Measurements from ENCODE around the gene CLSTN2.

Gene CLSTN2

GRCh38 chr3:140349938-140350337, 415.0 kb downstream of the CLSTN2 start:
- Histone ChIP-seq H2AK5ac (ENCODE audit: low read depth, low read length) (no peak overlapping the region), H3K27me3 (ENCODE audit: control insufficient read depth in 3 of 3, insufficient read depth in 3 of 3, low read depth in 1 of 3, low read length in 3 of 3) (no peaks in the 10 kb centered on the region), H3K4me3 (ENCODE audit: low read length in 2 of 2) (no peak overlapping the region), H3K36me3 (replicated peaks in 1 of 2; ENCODE audit: control insufficient read depth in 2 of 2, insufficient read depth in 2 of 2, low read length in 2 of 2) (no peaks in the 10 kb centered on the region), H4K91ac (ENCODE audit: low read depth, low read length, poor library complexity) (no peak overlapping the region), H3K4me2 (ENCODE audit: insufficient read depth, low read length, poor library complexity, severe bottlenecking) (no peak overlapping the region), H3K9me3 (replicated peaks in 1 of 2; ENCODE audit: control insufficient read depth in 2 of 2, insufficient read depth in 1 of 2, low read depth in 1 of 2, low read length in 2 of 2) (no peaks in the 10 kb centered on the region), H2BK12ac (ENCODE audit: low read length) (no peak overlapping the region), H3K4ac (ENCODE audit: low read length) (no peak overlapping the region), H3K4me1 (ENCODE audit: control insufficient read depth in 2 of 2, insufficient read depth in 1 of 2, low read depth in 1 of 2, low read length in 2 of 2) (no peaks in the 10 kb centered on the region), H3K23ac (ENCODE audit: low read depth, low read length, poor library complexity) (no peak overlapping the region), H4K8ac (ENCODE audit: low read depth, low read length) (no peak overlapping the region), H2BK5ac (ENCODE audit: low read length) (no peak overlapping the region), H3K14ac (ENCODE audit: low read length) (no peak overlapping the region), H2BK120ac (ENCODE audit: low read depth, low read length) (no peak overlapping the region), H3K79me1 (ENCODE audit: low read depth, low read length) (no peaks in the 10 kb centered on the region), H2BK15ac (ENCODE audit: low read length) (no peak overlapping the region), H3K9ac (ENCODE audit: low read depth, low read length, poor library complexity) (no peak overlapping the region), H3K27ac (replicated peaks; ENCODE audit: low read length) (no peak overlapping the region), H2AFZ (ENCODE audit: low read length) (no peak overlapping the region), H3K18ac (ENCODE audit: low read length) (no peak overlapping the region)
- no peak for DNase-seq (ENCODE audit: low spot score)
- no CpG with 5 or more reads among the region's 4 CpGs for WGBS, 2 donors (ENCODE audit: extremely low coverage in 2 of 2, insufficient read length in 2 of 2, insufficient replicate concordance in 1 of 2)

- DNase-seq (ENCODE audit: low spot score): no peak
- H3K4ac ChIP-seq (ENCODE audit: low read length): no peak overlapping the region
- H2BK5ac ChIP-seq (ENCODE audit: low read length): no peak overlapping the region
- no peaks in the 10 kb centered on the region for H3K4me1 ChIP-seq (ENCODE audit: control insufficient read depth in 2 of 2, insufficient read depth in 1 of 2, low read depth in 1 of 2, low read length in 2 of 2)
- H3K27ac ChIP-seq (replicated peaks; ENCODE audit: low read length): no peak overlapping the region
- no peak overlapping the region for H2AK5ac ChIP-seq (ENCODE audit: low read depth, low read length)
- H3K9me3 ChIP-seq (replicated peaks in 1 of 2; ENCODE audit: control insufficient read depth in 2 of 2, insufficient read depth in 1 of 2, low read depth in 1 of 2, low read length in 2 of 2): no peaks in the 10 kb centered on the region
- no peak overlapping the region for H2BK120ac ChIP-seq (ENCODE audit: low read depth, low read length)
- no peak overlapping the region for H3K4me3 ChIP-seq (ENCODE audit: low read length in 2 of 2)
- H3K36me3 ChIP-seq (replicated peaks in 1 of 2; ENCODE audit: control insufficient read depth in 2 of 2, insufficient read depth in 2 of 2, low read length in 2 of 2): no peaks in the 10 kb centered on the region
- H2BK15ac ChIP-seq (ENCODE audit: low read length): no peak overlapping the region
- no peak overlapping the region for H3K18ac ChIP-seq (ENCODE audit: low read length)
- H3K14ac ChIP-seq (ENCODE audit: low read length): no peak overlapping the region
- H2AFZ ChIP-seq (ENCODE audit: low read length): no peak overlapping the region
- no peaks in the 10 kb centered on the region for H3K79me1 ChIP-seq (ENCODE audit: low read depth, low read length)
- H4K8ac ChIP-seq (ENCODE audit: low read depth, low read length): no peak overlapping the region
- no CpG with 5 or more reads among the region's 3 CpGs for WGBS, 2 donors (ENCODE audit: extremely low coverage in 2 of 2, insufficient read length in 2 of 2, insufficient replicate concordance in 1 of 2)
- no peak overlapping the region for H2BK12ac ChIP-seq (ENCODE audit: low read length)
- no peaks in the 10 kb centered on the region for H3K27me3 ChIP-seq (ENCODE audit: control insufficient read depth in 3 of 3, insufficient read depth in 3 of 3, low read depth in 1 of 3, low read length in 3 of 3)
- no peak overlapping the region for H3K4me2 ChIP-seq (ENCODE audit: insufficient read depth, low read length, poor library complexity, severe bottlenecking)
- H4K91ac ChIP-seq (ENCODE audit: low read depth, low read length, poor library complexity): no peak overlapping the region
- H3K23ac ChIP-seq (ENCODE audit: low read depth, low read length, poor library complexity): no peak overlapping the region
- no peak overlapping the region for H3K9ac ChIP-seq (ENCODE audit: low read depth, low read length, poor library complexity)
Observed at GRCh38 chr3:140351466-140351865, 416.5 kb downstream of the CLSTN2 start.

GRCh38 chr3:140355481-140355880, 420.5 kb downstream of the CLSTN2 start:
- DNase-seq (ENCODE audit: low spot score): no peak
- Histone ChIP-seq H2BK5ac (ENCODE audit: low read length) (no peak overlapping the region), H3K4ac (ENCODE audit: low read length) (no peak overlapping the region), H3K27ac (replicated peaks; ENCODE audit: low read length) (no peak overlapping the region), H2BK12ac (ENCODE audit: low read length) (no peak overlapping the region), H3K4me3 (ENCODE audit: low read length in 2 of 2) (no peak overlapping the region), H3K23ac (ENCODE audit: low read depth, low read length, poor library complexity) (no peak overlapping the region), H3K18ac (ENCODE audit: low read length) (peak overlapping the region; percentile 20), H3K14ac (ENCODE audit: low read length) (no peak overlapping the region), H3K9me3 (replicated peaks in 1 of 2; ENCODE audit: control insufficient read depth in 2 of 2, insufficient read depth in 1 of 2, low read depth in 1 of 2, low read length in 2 of 2) (no peaks in the 10 kb centered on the region), H2AK5ac (ENCODE audit: low read depth, low read length) (no peak overlapping the region), H3K9ac (ENCODE audit: low read depth, low read length, poor library complexity) (no peak overlapping the region), H4K8ac (ENCODE audit: low read depth, low read length) (no peak overlapping the region), H4K91ac (ENCODE audit: low read depth, low read length, poor library complexity) (no peak overlapping the region), H3K36me3 (replicated peaks in 1 of 2; ENCODE audit: control insufficient read depth in 2 of 2, insufficient read depth in 2 of 2, low read length in 2 of 2) (no peaks in the 10 kb centered on the region), H3K79me1 (ENCODE audit: low read depth, low read length) (no peaks in the 10 kb centered on the region), H3K27me3 (ENCODE audit: control insufficient read depth in 3 of 3, insufficient read depth in 3 of 3, low read depth in 1 of 3, low read length in 3 of 3) (no peaks in the 10 kb centered on the region), H3K4me1 (ENCODE audit: control insufficient read depth in 2 of 2, insufficient read depth in 1 of 2, low read depth in 1 of 2, low read length in 2 of 2) (peaks cover 0 to 4% of the 10 kb centered on the region in 2 donors), H2BK120ac (ENCODE audit: low read depth, low read length) (no peak overlapping the region), H3K4me2 (ENCODE audit: insufficient read depth, low read length, poor library complexity, severe bottlenecking) (no peak overlapping the region), H2BK15ac (ENCODE audit: low read length) (no peak overlapping the region), H2AFZ (ENCODE audit: low read length) (no peak overlapping the region)
- WGBS, 2 donors (ENCODE audit: extremely low coverage in 2 of 2, insufficient read length in 2 of 2, insufficient replicate concordance in 1 of 2): no CpG with 5 or more reads among the region's 3 CpGs

- Histone ChIP-seq H3K9ac (ENCODE audit: low read depth, low read length, poor library complexity) (no peak overlapping the region), H3K4me2 (ENCODE audit: insufficient read depth, low read length, poor library complexity, severe bottlenecking) (no peak overlapping the region), H3K27me3 (ENCODE audit: control insufficient read depth in 3 of 3, insufficient read depth in 3 of 3, low read depth in 1 of 3, low read length in 3 of 3) (no peaks in the 10 kb centered on the region), H3K23ac (ENCODE audit: low read depth, low read length, poor library complexity) (no peak overlapping the region), H3K9me3 (replicated peaks in 1 of 2; ENCODE audit: control insufficient read depth in 2 of 2, insufficient read depth in 1 of 2, low read depth in 1 of 2, low read length in 2 of 2) (no peaks in the 10 kb centered on the region), H4K8ac (ENCODE audit: low read depth, low read length) (no peak overlapping the region), H3K4me3 (ENCODE audit: low read length in 2 of 2) (no peak overlapping the region), H3K4me1 (ENCODE audit: control insufficient read depth in 2 of 2, insufficient read depth in 1 of 2, low read depth in 1 of 2, low read length in 2 of 2) (peaks cover 0 to 4% of the 10 kb centered on the region in 2 donors), H3K36me3 (replicated peaks in 1 of 2; ENCODE audit: control insufficient read depth in 2 of 2, insufficient read depth in 2 of 2, low read length in 2 of 2) (no peaks in the 10 kb centered on the region), H2BK120ac (ENCODE audit: low read depth, low read length) (no peak overlapping the region), H3K27ac (replicated peaks; ENCODE audit: low read length) (no peak overlapping the region), H2AFZ (ENCODE audit: low read length) (no peak overlapping the region), H4K91ac (ENCODE audit: low read depth, low read length, poor library complexity) (no peak overlapping the region), H3K18ac (ENCODE audit: low read length) (no peak overlapping the region), H2BK15ac (ENCODE audit: low read length) (no peak overlapping the region), H2BK5ac (ENCODE audit: low read length) (no peak overlapping the region), H2BK12ac (ENCODE audit: low read length) (no peak overlapping the region), H3K4ac (ENCODE audit: low read length) (no peak overlapping the region), H3K79me1 (ENCODE audit: low read depth, low read length) (no peaks in the 10 kb centered on the region), H2AK5ac (ENCODE audit: low read depth, low read length) (no peak overlapping the region), H3K14ac (ENCODE audit: low read length) (no peak overlapping the region)
- no CpG with 5 or more reads among the region's 3 CpGs for WGBS, 2 donors (ENCODE audit: extremely low coverage in 2 of 2, insufficient read length in 2 of 2, insufficient replicate concordance in 1 of 2)
- DNase-seq (ENCODE audit: low spot score): peak; percentile 5
Observed at GRCh38 chr3:140358686-140359085, 423.7 kb downstream of the CLSTN2 start.

All from neuronal stem cell (in vitro differentiated cells).